HL-60 (cell line): ENCODE measurements around the gene ADGRB2.
A peak's percentile ranks its signal among the peaks of the same experiment; 100 is the strongest.

Experiments
- DNase-seq, 2 experiments: peaks; one replicate each; pipeline ENCODE4 v3.0.0-alpha.2; 2010 to 2020; ENCODE audit warnings: low read depth in 1 of 2, low spot score in 1 of 2
- H3K27ac ChIP-seq: fragments of 250-450 bp; sonication (Bioruptor Pico); replicated peaks from 2 replicates; pipeline ENCODE4 v1.5.1; 2020; ENCODE audit warnings: mild to moderate bottlenecking, moderate library complexity
- H3K27me3 ChIP-seq: fragments of 250-450 bp; sonication (Bioruptor Pico); 2 replicates; pipeline ENCODE4 v1.5.1; 2021; ENCODE audit warnings: mild to moderate bottlenecking, moderate library complexity; ENCODE audit not compliant: insufficient read depth, poor library complexity, severe bottlenecking
- H3K4me3 ChIP-seq: replicated peaks from 2 replicates; pipeline ENCODE4 v1.5.1; 2011; ENCODE audit warnings: mild to moderate bottlenecking, control low read depth, low read length; ENCODE audit not compliant: insufficient read depth
- CTCF ChIP-seq: IDR thresholded peaks from one replicate; pipeline ENCODE4 v1.5.1; 2011; ENCODE audit warnings: low read length, control low read depth, inconsistent platforms; ENCODE audit not compliant: insufficient read depth
- GABPA ChIP-seq: IDR thresholded peaks from 2 replicates; pipeline ENCODE4 v1.6.1; 2012; ENCODE audit warnings: low read depth
- POLR2AphosphoS5 ChIP-seq: IDR thresholded peaks from 2 replicates; pipeline ENCODE4 v1.6.1; 2012; ENCODE audit warnings: low read depth
- REST ChIP-seq: IDR thresholded peaks from 2 replicates; pipeline ENCODE4 v1.6.1; 2012; ENCODE audit warnings: low read depth; ENCODE audit not compliant: insufficient replicate concordance
- SPI1 ChIP-seq: IDR thresholded peaks from 2 replicates; pipeline ENCODE4 v1.6.1; 2012; ENCODE audit warnings: low read depth, mild to moderate bottlenecking, borderline replicate concordance

Gene ADGRB2

GRCh38 chr1:31785020-31785946 lies 21.1 kb upstream of the ADGRB2 start:
- no peak for DNase-seq

GRCh38 chr1:31784356-31785019 lies 20.3 kb upstream of the ADGRB2 start:
- DNase-seq = no peak
- Histone ChIP-seq H3K27me3 (no peaks in the 10 kb centered on the region), H3K27ac (no peak overlapping the region), H3K4me3 (no peak overlapping the region)
- TF ChIP-seq CTCF = no peak
- TF ChIP-seq SPI1 = peak; percentile 42; the same call in 1 of the 2 replicates

More at GRCh38 chr1:31785020-31785946, 21.1 kb upstream of the ADGRB2 start:
- TF ChIP-seq CTCF (no peak), SPI1 (no peak), GABPA (no peak), POLR2AphosphoS5 (no peak), REST (no peak)
- Histone ChIP-seq H3K4me3 (no peak overlapping the region), H3K27me3 (no peaks in the 10 kb centered on the region), H3K27ac (no peak overlapping the region)

- DNase-seq = no peak
- TF ChIP-seq GABPA (no peak), CTCF (no peak), SPI1 (no peak), POLR2AphosphoS5 (no peak), REST (no peak)
- Histone ChIP-seq H3K27ac (no peak overlapping the region), H3K4me3 (no peak overlapping the region), H3K27me3 (no peaks in the 10 kb centered on the region)
These were observed 19.7 kb upstream of the ADGRB2 start for GRCh38 chr1:31783846-31784245.
